ENCODE data around the gene ZMYND8.
"Not testable (repeated sequence)": the region's sequence is repeated elsewhere in the genome, so short reads cannot be mapped to it uniquely, and the experiment has no call there.

Gene ZMYND8

DNA sequence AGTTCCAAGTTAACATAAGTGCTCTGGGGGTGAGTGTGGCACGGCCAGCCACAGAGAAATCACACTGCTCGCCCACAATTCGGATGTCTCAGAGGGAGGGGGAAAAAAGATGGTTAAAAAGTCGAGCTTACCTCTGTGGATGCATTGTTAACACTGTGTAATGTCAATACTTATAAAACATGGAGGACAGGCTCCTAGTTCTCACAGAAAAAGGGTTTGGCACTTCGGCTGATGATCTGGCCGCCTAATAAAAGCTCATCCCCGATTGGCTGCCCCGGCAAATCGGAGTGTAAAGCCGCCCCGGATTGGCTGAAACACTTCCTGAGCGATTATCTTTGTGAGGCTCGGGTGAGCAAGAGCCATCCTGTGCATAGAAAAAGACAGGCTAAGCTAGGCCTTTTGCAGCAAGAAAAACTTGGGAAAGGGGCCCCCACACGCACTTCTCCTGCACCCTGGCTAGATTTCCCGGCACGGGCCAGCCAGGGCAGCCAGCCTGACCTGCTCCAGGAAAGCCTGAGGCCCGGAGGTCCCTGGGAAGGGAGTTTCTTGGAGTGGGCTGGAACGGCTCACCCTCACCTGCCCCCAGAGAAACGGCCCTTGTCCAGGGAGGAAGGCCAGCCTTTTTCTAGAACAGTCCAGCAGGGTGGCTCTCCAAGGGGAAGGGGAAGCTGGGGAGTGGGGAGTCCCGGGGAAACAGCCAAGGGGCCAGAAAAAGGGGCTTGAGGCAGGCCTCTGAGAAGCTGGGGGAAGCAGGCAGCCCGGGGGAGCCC lies at the start of gene ZMYND8:
Gene ZMYND8, minus strand, starts transcription at position 174 of the 770 bp plus-strand sequence. Its CDS starts 29 bp downstream, at position 145.
- Mint-ChIP-seq H3K27ac (peak within 1 kb of the TSS; percentile 99 to 100), H3K4me3 (peak within 1 kb of the TSS; percentile 93 to 98), H3K4me1 (peaks cover 45% of the 10 kb centered on the region), H3K9me3 (no peaks in the 10 kb centered on the region), H3K27me3 (no peaks in the 10 kb centered on the region)
- peak; percentile 87 for ATAC-seq
- DNase-seq: peak; percentile 99 to 100

DNA sequence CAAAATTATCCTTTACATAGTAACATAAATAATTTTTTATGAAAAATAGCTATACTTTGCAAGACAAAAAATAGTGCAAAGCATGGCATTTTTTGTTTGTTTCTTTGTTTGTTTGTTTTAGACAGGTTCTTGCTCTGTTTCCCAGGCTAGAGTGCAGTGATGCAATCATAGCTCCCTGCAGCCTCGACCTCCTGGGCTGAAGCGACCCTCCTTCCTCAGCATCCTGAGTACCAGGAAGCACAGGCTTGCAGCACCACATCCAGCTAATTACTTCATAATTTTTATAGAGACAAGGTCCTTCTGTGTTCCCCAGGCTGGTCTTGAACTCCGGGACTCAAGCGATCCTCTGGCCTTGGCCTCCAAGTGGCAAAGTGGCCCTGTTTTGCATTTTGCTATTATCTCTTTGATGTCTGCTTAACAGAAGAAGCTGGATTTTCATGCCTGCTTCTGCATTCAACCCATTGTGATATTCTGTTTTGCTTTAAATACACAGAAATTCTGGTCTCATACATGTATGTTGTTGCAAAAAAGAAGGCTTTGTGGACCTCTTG lies 49.4 kb upstream of the ZMYND8 start:
- H3K9me3 Mint-ChIP-seq: no peaks in the 10 kb centered on the region

DNA sequence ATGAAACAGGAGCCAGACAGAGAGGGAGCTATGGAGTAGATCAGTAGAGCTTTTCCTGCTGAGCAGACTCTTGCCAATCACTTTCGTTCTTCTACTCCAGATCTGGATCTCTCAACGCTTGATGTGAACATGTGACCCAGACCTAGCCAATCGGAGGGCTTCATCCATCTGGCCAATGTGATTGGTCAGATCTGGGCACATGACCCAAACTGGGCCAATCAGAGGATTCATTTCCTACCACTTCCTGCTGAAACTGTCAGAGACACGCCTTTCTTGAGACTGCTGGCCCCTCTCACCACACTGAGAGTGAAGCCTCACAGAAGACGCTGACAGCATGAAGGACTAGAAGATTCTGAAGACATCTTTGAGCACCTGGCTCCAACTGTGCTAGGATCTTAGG lies 44.2 kb upstream of the ZMYND8 start:
- no peak overlapping the region for H3K27ac Mint-ChIP-seq
- ATAC-seq (no peak), DNase-seq (no peak)
- no peaks in the 10 kb centered on the region for H3K9me3 Mint-ChIP-seq
- peaks cover 15% of the 10 kb centered on the region for H3K4me1 Mint-ChIP-seq
- no peak overlapping the region for H3K4me3 Mint-ChIP-seq
- no peaks in the 10 kb centered on the region for H3K27me3 Mint-ChIP-seq

More for the DNA sequence above, 49.4 kb upstream of the ZMYND8 start:
- Mint-ChIP-seq H3K27ac (no peak overlapping the region), H3K27me3 (no peaks in the 10 kb centered on the region), H3K4me3 (no peak overlapping the region), H3K4me1 (peaks cover 12% of the 10 kb centered on the region)
- DNase-seq: no peak
- no peak for ATAC-seq

DNA sequence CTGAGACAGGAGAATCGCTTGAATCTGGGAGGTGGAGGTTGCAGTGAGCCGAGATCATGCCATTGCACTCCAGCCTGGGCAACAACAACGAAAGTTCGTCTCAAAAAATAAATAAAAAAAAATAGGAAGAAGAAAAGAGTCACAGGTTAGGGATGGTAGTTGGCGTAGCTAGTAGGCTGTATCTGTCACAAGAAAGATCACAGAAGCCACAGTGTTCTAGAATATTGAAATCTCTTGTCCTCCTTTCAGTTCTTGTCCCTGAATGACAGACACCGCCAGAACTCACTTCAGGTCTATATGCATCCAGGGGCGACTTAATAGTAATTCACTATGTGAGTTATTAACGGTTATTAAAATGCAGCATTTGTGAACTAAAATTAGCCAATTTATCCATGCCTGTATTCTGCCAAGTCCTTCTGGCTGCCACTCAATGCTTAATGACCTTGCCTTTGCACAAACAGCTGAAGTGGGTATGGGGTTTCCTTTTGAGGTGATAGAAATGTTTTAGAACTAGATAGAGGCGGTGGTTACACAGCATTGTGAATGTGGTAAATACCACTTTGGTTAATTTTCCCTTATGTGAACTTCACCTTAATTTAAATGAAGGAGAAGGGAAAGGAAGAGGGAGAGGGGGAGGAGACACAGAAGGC lies 41.3 kb upstream of the ZMYND8 start:
- ATAC-seq: no peak
- Mint-ChIP-seq H3K4me3 (no peak overlapping the region), H3K27ac (no peak overlapping the region), H3K9me3 (peaks cover 0 to 2% of the 10 kb centered on the region in 2 donors), H3K27me3 (no peaks in the 10 kb centered on the region), H3K4me1 (peaks cover 16% of the 10 kb centered on the region)
- DNase-seq: no peak

DNA sequence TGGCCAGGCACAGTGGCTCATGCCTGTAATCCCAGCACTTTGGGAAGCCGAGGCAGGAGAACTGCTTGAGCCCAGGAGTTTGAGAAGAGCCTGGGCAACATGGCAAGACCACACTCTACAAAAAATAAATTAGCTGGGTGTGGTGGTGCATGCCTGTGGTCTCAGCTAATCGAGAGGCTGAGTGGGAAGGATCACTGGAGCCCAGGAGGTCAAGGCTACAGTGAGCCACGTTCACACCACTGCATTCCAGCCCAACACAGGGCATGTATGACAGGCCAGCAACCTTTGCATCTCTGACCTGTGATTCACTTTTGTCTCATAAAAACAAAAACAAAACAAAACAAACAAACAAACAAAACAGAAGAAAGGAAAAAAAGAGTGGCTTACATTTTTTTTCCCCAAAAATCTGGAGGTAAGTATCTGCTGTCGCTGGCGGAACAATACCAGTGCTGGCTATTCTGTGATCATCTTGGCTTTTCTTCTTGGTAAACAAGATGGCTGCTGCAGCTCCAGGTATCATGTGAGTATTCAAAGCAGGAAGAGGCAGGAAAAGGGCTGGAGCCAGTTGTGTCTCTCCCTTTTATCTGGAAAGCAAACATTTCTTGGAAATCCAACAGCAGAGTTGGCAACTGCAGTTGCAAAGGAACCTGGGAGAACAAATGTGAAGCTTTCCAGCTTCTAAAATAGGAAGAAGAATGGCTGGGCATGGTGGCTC lies 40.4 kb upstream of the ZMYND8 start:
- no peaks in the 10 kb centered on the region for H3K27me3 Mint-ChIP-seq
- H3K9me3 Mint-ChIP-seq: peaks cover 8 to 11% of the 10 kb centered on the region in 2 donors
- DNase-seq: no peak
- ATAC-seq: no peak
- H3K4me3 Mint-ChIP-seq: no peak overlapping the region
- H3K27ac Mint-ChIP-seq: no peak overlapping the region
- peaks cover 25% of the 10 kb centered on the region for H3K4me1 Mint-ChIP-seq

DNA sequence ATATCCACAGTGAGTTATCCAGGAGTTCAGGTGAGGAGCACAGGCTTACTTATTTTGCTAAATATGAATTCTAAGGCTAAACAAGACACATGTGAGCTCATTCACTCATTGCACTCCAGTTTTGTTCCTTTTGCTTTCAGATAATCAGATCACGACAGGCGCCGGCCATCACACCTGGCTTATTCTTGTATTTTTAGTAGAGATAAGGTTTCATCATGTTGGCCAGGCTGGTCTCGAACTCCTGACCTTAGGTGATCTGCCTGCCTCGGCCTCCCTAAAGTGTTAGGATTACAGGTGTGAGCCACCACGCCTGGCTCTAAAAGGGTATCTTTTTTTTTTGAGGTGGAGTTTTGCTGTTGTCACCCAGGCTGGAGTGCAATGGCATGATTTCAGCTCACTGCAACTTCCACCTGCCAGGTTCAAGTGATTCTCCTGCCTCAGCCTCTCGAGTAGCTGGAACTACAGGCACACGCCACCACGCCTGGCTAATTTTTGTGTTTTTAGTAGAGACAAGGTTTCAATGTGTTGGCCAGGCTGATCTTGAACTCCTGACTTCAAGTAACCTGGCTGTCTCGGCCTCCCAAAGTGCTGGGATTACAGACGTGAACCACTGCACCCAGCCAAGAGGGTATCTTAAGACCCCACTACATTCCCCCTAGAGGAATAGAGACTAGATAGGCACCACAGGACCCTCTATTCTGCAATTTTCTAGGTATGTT lies 37.5 kb upstream of the ZMYND8 start:
- Mint-ChIP-seq H3K4me1 (peaks cover 31% of the 10 kb centered on the region), H3K9me3 (peaks cover 11 to 24% of the 10 kb centered on the region in 2 donors)
- not testable (repeated sequence) for DNase-seq, H3K27ac Mint-ChIP-seq, H3K4me3 Mint-ChIP-seq, ATAC-seq, H3K27me3 Mint-ChIP-seq

DNA sequence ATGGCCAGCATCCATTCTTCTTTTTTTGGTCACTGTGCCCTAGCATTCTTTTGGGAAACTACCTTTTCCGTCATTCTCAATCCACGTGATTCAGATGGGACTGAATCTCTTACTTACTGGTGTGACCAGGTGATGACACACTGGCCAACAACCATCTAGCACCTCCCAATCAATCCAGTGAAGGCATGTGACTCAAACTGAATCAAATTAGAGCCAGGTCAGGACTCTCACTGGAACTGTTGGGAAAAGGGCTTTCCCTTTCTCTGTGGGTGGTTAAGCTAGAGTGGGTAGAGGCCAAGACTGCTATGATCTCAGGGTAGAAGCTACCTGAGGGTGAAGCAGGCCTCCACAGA lies 36.2 kb upstream of the ZMYND8 start:
- Mint-ChIP-seq H3K27ac (peak overlapping the region in 1 of 2 donors; percentile 58), H3K27me3 (no peaks in the 10 kb centered on the region), H3K4me1 (peaks cover 24% of the 10 kb centered on the region), H3K9me3 (peaks cover 11 to 24% of the 10 kb centered on the region in 2 donors), H3K4me3 (no peak overlapping the region)
- no peak for DNase-seq
- no peak for ATAC-seq

DNA sequence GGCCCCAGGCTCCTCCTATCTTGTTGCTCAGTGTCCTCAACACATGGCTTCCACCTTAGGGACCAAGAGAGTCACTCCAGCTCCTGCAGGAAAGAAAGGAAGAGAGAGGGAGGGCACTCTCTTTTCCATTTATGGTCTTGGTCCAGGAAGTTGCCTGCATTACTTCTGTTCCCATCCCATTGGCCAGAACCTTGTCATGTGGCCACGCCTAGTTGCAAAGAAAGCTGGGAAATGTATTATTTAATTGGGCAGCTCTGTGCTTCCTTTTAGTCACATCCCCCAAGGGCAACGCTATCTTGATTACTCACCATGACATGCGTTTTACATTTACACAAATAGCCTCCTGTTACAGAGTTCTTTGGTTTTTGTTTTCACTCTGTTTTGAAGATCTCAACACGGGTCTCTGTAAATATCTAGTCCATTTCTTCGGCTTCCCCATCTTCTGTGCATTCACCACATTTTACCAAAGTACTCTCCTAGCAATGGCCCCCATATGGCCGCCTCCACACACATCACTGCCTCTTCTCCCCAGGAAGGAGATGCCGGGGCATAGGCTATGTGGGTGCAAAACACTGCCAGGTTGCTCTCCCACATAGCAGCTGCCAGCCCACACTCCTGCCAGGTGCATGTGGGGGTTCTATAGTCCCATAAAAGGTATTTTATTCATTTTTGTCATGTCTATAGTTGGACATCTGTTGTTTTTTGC lies 35.7 kb upstream of the ZMYND8 start:
- no peaks in the 10 kb centered on the region for H3K27me3 Mint-ChIP-seq
- DNase-seq: no peak
- H3K4me1 Mint-ChIP-seq: peaks cover 19% of the 10 kb centered on the region
- H3K9me3 Mint-ChIP-seq: peaks cover 11 to 24% of the 10 kb centered on the region in 2 donors
- peak; percentile 28 for ATAC-seq
- H3K4me3 Mint-ChIP-seq: no peak overlapping the region
- peak overlapping the region; percentile 16 to 88 for H3K27ac Mint-ChIP-seq

DNA sequence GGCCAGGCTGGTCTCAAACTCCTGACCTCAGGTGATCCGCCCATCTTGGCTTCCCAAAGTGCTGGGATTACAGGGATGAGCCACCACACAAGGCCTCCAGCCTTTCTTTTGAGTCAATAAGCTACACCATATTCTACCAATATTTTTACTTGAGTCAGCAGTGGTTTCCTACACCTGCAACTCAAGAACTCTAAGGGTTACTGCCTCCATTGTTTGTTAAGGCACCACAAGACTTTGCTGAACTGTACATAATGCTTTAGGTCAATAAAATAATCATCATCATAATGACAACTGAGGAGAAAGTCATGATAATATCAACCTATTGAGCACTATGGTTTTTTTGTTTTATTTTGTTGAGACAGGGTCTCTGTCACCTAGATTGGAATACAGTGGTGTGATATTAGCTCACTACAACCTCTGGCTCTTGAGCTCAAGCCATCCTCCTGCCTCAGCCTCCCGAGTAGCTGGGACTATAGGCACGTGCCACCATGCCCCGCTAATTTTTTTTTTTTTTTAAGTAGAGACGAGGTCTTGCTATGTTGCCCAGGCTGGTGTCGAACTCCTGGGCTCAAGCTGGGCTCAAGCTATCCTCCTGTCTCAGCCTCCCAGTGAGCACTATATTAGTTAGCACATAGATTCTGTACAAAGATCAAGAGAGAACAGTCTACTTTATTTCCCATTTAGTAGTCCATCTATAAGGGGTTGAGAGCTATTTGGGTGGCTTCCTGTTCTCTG lies 34.9 kb upstream of the ZMYND8 start:
- ATAC-seq: no peak

DNA sequence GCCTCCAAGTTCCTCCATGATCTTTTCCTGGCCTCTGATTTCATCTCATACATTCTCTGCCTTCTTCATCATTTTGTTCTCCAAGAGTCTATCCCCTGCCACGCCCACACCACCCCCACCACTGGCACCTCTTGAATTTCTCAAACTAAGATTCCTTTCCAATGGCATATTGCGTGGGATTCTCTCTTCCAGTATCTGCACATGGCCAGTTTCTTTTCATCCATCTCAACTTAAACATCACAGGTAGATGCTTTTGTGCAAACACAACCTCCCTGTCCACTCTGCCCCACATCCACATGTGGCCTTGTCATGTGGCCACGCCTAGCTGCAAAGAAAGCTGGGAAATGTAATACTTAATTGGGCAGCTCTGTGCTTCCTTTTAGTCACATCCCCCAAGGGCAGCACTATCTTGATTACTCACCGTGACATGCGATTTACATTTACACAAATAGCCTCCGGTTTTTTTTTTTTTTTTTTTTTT lies 33.4 kb upstream of the ZMYND8 start:
- Mint-ChIP-seq H3K4me1 (peaks cover 16% of the 10 kb centered on the region), H3K4me3 (no peak overlapping the region), H3K9me3 (peaks cover 13 to 24% of the 10 kb centered on the region in 2 donors), H3K27me3 (no peaks in the 10 kb centered on the region), H3K27ac (no peak overlapping the region)
- no peak for DNase-seq
- ATAC-seq: no peak

More for the DNA sequence above, 34.9 kb upstream of the ZMYND8 start:
- Mint-ChIP-seq H3K4me1 (peaks cover 16% of the 10 kb centered on the region), H3K4me3 (no peak overlapping the region), H3K27me3 (no peaks in the 10 kb centered on the region), H3K27ac (peak overlapping the region; percentile 16 to 88), H3K9me3 (peaks cover 11 to 24% of the 10 kb centered on the region in 2 donors)
- no peak for DNase-seq

DNA sequence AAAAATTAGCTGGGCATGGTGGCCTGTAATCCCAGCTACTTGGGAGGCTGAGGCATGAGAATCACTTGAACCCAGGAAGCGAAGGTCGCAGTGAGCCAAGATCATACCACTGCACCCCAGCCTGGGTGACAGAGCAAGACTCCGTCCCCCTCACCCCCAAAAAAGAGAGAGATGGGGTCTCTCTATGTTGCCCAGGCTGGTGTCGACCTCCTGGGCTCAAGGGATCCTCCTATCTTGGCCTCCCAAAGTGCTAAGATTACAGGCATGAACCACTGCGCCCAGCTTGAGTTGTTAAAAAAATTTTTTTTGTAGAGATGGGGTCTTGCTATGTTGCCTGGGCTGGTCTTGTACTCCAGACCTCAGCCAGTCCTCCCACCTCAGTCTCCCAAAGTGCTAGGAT lies 29.5 kb upstream of the ZMYND8 start:
- H3K4me1 Mint-ChIP-seq: peaks cover 22% of the 10 kb centered on the region
- DNase-seq, H3K4me3 Mint-ChIP-seq, ATAC-seq, H3K27ac Mint-ChIP-seq, H3K27me3 Mint-ChIP-seq, H3K9me3 Mint-ChIP-seq: not testable (repeated sequence)

DNA sequence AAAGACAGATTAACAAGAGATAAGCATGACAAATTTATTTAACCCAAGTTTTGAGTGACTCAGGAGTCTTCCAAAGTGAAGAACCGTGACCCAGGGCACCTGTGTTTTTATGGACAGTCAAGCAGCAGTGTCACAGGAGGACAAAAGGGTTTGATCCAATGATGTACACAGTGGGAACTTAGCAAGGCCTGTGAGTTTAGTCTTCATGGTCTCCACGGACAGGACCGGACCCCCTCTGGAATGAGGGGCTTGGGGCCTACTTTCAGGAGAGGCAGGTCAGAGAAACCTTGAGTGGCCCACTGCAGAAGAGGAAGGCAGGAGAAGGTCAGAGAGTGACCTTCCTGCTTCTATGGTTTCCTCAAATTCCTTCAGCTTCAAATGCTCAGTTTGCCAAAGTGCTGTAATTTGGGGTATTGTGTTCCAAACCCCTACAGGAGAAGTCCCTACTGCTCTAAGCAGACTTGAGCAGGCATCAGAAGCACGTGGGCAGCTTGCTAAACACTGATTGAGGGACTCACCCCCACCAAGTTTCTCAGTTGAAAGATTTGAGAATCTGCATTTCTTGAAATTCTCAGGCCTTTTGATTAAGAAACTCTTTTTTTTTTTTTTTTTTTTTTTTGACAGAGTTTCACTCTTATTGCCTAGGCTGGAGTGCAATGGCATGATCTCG lies 26.4 kb upstream of the ZMYND8 start:
- Mint-ChIP-seq H3K27me3 (no peaks in the 10 kb centered on the region), H3K4me3 (no peak overlapping the region), H3K4me1 (peaks cover 38% of the 10 kb centered on the region), H3K9me3 (peaks cover 0 to 5% of the 10 kb centered on the region in 2 donors), H3K27ac (no peak overlapping the region)
- ATAC-seq (no peak), DNase-seq (no peak)

DNA sequence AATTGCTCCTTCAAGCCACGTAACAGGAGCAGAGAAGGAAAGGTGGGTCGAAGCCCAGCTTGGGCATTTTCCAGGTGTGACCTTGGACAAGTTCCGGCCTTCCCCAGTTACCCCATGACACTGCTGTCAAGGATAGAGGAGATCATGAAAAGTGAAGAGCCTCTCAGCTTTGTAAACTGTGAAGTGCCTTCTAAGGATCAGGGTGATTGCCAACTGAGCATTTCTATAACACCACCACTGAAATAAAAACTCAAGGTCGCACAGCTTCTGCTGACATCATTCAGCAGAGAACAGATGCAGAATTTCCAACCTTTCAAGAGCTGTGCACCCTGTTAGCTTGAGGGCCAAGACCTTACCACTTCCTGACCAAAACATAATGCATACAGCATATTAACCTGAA lies 24.0 kb upstream of the ZMYND8 start:
- H3K27ac Mint-ChIP-seq: no peak overlapping the region

More for the DNA sequence above, 24.0 kb upstream of the ZMYND8 start:
- H3K27me3 Mint-ChIP-seq: no peaks in the 10 kb centered on the region
- ATAC-seq: peak; percentile 81
- DNase-seq: peak in 1 of 2 donors; percentile 17
- peaks cover 44% of the 10 kb centered on the region for H3K4me1 Mint-ChIP-seq
- H3K4me3 Mint-ChIP-seq: no peak overlapping the region
- peaks cover 0 to 5% of the 10 kb centered on the region in 2 donors for H3K9me3 Mint-ChIP-seq
